Tibial artery (tissue), 4 donors: Measurements from ENCODE around the gene ICAM1.
"Not testable (repeated sequence)": the region's sequence is repeated elsewhere in the genome, so short reads cannot be mapped to it uniquely, and the experiment has no call there.

ENCODE experiments used
- DNase-seq, 2 donors: peaks; one replicate each; pipeline ENCODE4 v3.0.0-alpha.2; 2019
- H3K27ac ChIP-seq, 2 donors: fragments of 200-600 bp; sonication (generic) in 1 of 2; 1 replicate in 1 of 2; 2 replicates in 1 of 2; pipeline ENCODE4 v1.5.1; 2018 to 2019; ENCODE audit warnings: mild to moderate bottlenecking in 1 of 2
- H3K27me3 ChIP-seq, 2 donors: fragments of 200-600 bp; sonication (generic) in 1 of 2; one replicate each; pipeline versions ENCODE4 v1.5.1 to v1.6.0; 2016 to 2019
- H3K36me3 ChIP-seq, 3 donors: fragments of 200-600 bp; sonication (generic) in 2 of 3; one replicate each; pipeline ENCODE4 v1.5.1; 2016 to 2019; ENCODE audit warnings: mild to moderate bottlenecking in 2 of 3
- H3K4me1 ChIP-seq, 4 donors: fragments of 200-600 bp; sonication (generic) in 2 of 4; 1 replicate in 3 of 4; 2 replicates in 1 of 4; pipeline ENCODE4 v1.5.1; 2016 to 2019
- H3K4me3 ChIP-seq, 2 donors: fragments of 200-600 bp; sonication (generic) in 1 of 2; 1 replicate in 1 of 2; 2 replicates in 1 of 2; pipeline ENCODE4 v1.5.1; 2018 to 2019; ENCODE audit warnings: mild to moderate bottlenecking in 2 of 2
- H3K9me3 ChIP-seq, 3 donors: fragments of 200-600 bp; sonication (generic) in 1 of 3; one replicate each; pipeline ENCODE4 v1.5.1; 2016 to 2019
- intact Hi-C: fragments of 100-400 bp; cut with DNase I; formaldehyde crosslinking; loops from one replicate; pipeline ENCODE4 v1.15.0; 2023; ENCODE audit warnings: low total_unique reads
- TF ChIP-seq, protein P1 (sequence below), 2 experiments: fragments of 200-600 bp in 1 of 2; fragments of 450-650 bp in 1 of 2; IDR thresholded peaks; one replicate each; pipeline ENCODE4 v1.5.1; 2017 to 2019; ENCODE audit warnings: antibody characterized with exemption in 2 of 2, mild to moderate bottlenecking in 1 of 2, moderate library complexity in 1 of 2

Gene ICAM1

GRCh38 chr19:10274589-10274988, 3.7 kb downstream of the ICAM1 start:
- Histone ChIP-seq H3K4me3 (no peak overlapping the region), H3K9me3 (no peaks in the 10 kb centered on the region), H3K4me1 (peaks cover 0 to 19% (median 17%) of the 10 kb centered on the region in 4 donors), H3K36me3 (peaks cover 0 to 15% (median 6%) of the 10 kb centered on the region in 3 donors), H3K27ac (no peak overlapping the region), H3K27me3 (peaks cover 0 to 32% of the 10 kb centered on the region in 2 donors)
- intact Hi-C loops, result no loop called here
- DNase-seq, result no peak
- TF ChIP-seq, protein P1, sequence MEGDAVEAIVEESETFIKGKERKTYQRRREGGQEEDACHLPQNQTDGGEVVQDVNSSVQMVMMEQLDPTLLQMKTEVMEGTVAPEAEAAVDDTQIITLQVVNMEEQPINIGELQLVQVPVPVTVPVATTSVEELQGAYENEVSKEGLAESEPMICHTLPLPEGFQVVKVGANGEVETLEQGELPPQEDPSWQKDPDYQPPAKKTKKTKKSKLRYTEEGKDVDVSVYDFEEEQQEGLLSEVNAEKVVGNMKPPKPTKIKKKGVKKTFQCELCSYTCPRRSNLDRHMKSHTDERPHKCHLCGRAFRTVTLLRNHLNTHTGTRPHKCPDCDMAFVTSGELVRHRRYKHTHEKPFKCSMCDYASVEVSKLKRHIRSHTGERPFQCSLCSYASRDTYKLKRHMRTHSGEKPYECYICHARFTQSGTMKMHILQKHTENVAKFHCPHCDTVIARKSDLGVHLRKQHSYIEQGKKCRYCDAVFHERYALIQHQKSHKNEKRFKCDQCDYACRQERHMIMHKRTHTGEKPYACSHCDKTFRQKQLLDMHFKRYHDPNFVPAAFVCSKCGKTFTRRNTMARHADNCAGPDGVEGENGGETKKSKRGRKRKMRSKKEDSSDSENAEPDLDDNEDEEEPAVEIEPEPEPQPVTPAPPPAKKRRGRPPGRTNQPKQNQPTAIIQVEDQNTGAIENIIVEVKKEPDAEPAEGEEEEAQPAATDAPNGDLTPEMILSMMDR (IDR thresholded peaks at IDR 0.05), result no peak

- no peaks in the 10 kb centered on the region for H3K4me1 ChIP-seq
- intact Hi-C loops, result no loop called here
- H3K4me3 ChIP-seq, result no peak overlapping the region
- no peak overlapping the region for H3K27ac ChIP-seq
- H3K27me3 ChIP-seq, result peaks cover 0 to 8% of the 10 kb centered on the region in 2 donors
- TF ChIP-seq, protein P1 (IDR thresholded peaks at IDR 0.05), result no peak
- no peaks in the 10 kb centered on the region for H3K9me3 ChIP-seq
- no peak for DNase-seq
- peaks cover 0 to 15% (median 6%) of the 10 kb centered on the region in 3 donors for H3K36me3 ChIP-seq
Observed at GRCh38 chr19:10277795-10278589, 7.1 kb downstream of the ICAM1 start.

DNA sequence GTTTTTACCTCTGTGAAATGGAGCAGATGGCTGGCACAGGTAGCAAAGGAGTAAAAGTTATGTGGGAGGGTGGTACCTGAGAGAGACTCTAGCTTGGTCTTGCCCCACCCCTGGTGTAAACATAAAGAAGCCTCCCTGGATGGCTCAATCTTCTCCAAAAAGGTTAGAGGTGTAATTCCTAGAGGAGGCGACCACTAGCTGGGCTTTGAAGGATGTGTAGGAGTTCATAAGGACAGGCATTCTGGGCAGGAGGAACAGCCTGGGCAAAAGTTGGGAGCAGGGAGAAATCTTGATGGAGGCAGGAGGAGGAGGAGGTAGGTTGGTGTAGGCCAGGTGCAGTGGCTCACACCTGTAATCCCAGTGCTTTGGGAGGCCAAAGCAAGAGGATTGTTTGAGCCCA, 8.0 kb downstream of the ICAM1 start:
- Histone ChIP-seq H3K27me3 (peaks cover 0 to 12% of the 10 kb centered on the region in 2 donors), H3K27ac (no peak overlapping the region), H3K36me3 (peaks cover 0 to 18% (median 10%) of the 10 kb centered on the region in 3 donors)

GRCh38 chr19:10279737-10280442, 9.0 kb downstream of the ICAM1 start:
- Histone ChIP-seq H3K27me3 (peaks cover 0 to 21% of the 10 kb centered on the region in 2 donors), H3K36me3 (peaks cover 0 to 24% (median 15%) of the 10 kb centered on the region in 3 donors), H3K9me3 (no peaks in the 10 kb centered on the region), H3K27ac (no peak overlapping the region), H3K4me3 (no peak overlapping the region), H3K4me1 (no peaks in the 10 kb centered on the region)
- TF ChIP-seq, protein P1 (IDR thresholded peaks at IDR 0.05), result no peak
- no peak for DNase-seq
- intact Hi-C loops, result no loop called here

More for the DNA sequence above, 8.0 kb downstream of the ICAM1 start:
- no peak for DNase-seq
- Histone ChIP-seq H3K4me1 (no peaks in the 10 kb centered on the region), H3K4me3 (no peak overlapping the region), H3K9me3 (no peaks in the 10 kb centered on the region)
- intact Hi-C loops, result no loop called here
- TF ChIP-seq, protein P1 (IDR thresholded peaks at IDR 0.05), result no peak

GRCh38 chr19:10282043-10282442, 11.1 kb downstream of the ICAM1 start:
- H3K4me3 ChIP-seq, H3K4me1 ChIP-seq, H3K9me3 ChIP-seq, DNase-seq, intact Hi-C loops, H3K27ac ChIP-seq: not testable (repeated sequence)
- H3K27me3 ChIP-seq, result peaks cover 0 to 34% of the 10 kb centered on the region in 2 donors
- peaks cover 0 to 29% (median 21%) of the 10 kb centered on the region in 3 donors for H3K36me3 ChIP-seq
